H1 (cell line): Measurements from ENCODE around the gene MIA3. TPM values are rescaled to one million over a fixed set of nuclear protein-coding genes. Genes with fewer than 3 reads are reported as not detected.

Source experiments
- CTCF ChIA-PET: fragments of 300-600 bp; sonication (Branson Sonifier 250); formaldehyde crosslinking; loops from one replicate; lab custom pipeline; 2021; ENCODE audit not compliant: partially characterized antibody; lab: Charles Lee
- POLR2A ChIA-PET: fragments of 300-600 bp; sonication (Branson Sonifier 250); formaldehyde crosslinking; loops from one replicate; lab custom pipeline; 2021; ENCODE audit warnings: inconsistent platforms; ENCODE audit not compliant: partially characterized antibody; lab: Charles Lee
- DNase-seq, 2 experiments: peaks; one replicate each; pipeline versions ENCODE4 v3.0.0 to v3.0.0-alpha.2; 2010 to 2022; ENCODE audit warnings: low spot score in 2 of 2, low read depth in 1 of 2, mixed read lengths in 1 of 2
- FAIRE-seq: peaks from 2 replicates; lab custom pipeline; 2011; peaks lifted over from hg19 to GRCh38; lab: Jason Lieb, UNC
- H2AFZ ChIP-seq: 2 replicates; pipeline ENCODE4 v1.8.1; 2012; ENCODE audit warnings: low read length, inconsistent platforms
- H2AK5ac ChIP-seq: 2 replicates; pipeline ENCODE4 v1.6.1; 2013; ENCODE audit warnings: low read depth, low read length
- H2BK120ac ChIP-seq: replicated peaks from 2 replicates; pipeline ENCODE3; 2013; ENCODE audit warnings: low read depth, low read length, inconsistent platforms
- H2BK12ac ChIP-seq: 2 replicates; pipeline ENCODE4 v1.6.1; 2013; ENCODE audit warnings: low read depth, low read length
- H2BK15ac ChIP-seq: 2 replicates; pipeline ENCODE4 v1.6.1; 2013; ENCODE audit warnings: low read length
- H2BK20ac ChIP-seq: 2 replicates; pipeline ENCODE4 v1.6.1; 2013; ENCODE audit warnings: low read length
- H2BK5ac ChIP-seq: 2 replicates; pipeline ENCODE4 v1.6.1; 2013; ENCODE audit warnings: low read depth, low read length
- H3K14ac ChIP-seq: 2 replicates; pipeline ENCODE4 v1.6.1; 2013; ENCODE audit warnings: inconsistent platforms; ENCODE audit not compliant: insufficient read length
- H3K18ac ChIP-seq: 2 replicates; pipeline ENCODE4 v1.6.1; 2013; ENCODE audit warnings: low read length; ENCODE audit errors: extremely low read depth
- H3K23ac ChIP-seq: 2 replicates; pipeline ENCODE4 v1.6.1; 2013; ENCODE audit warnings: inconsistent platforms; ENCODE audit not compliant: insufficient read length
- H3K23me2 ChIP-seq: 2 replicates; pipeline ENCODE4 v1.6.1; 2013; ENCODE audit warnings: low read depth, low read length
- H3K27ac ChIP-seq: 2 replicates; pipeline ENCODE4 v1.6.1; 2011; ENCODE audit warnings: low read depth, low read length, inconsistent platforms
- H3K27me3 ChIP-seq, 4 experiments: replicated peaks in 1 of 4; 1 replicate in 1 of 4; 2 replicates in 3 of 4; pipeline versions ENCODE4 v1.6.1 to v1.8.1; 2011 to 2013; ENCODE audit warnings: low read length in 3 of 4, mild to moderate bottlenecking in 3 of 4, inconsistent platforms in 2 of 4, mixed read lengths in 2 of 4, moderate library complexity in 1 of 4; ENCODE audit not compliant: control insufficient read depth in 3 of 4, insufficient read depth in 3 of 4; ENCODE audit errors: extremely low read depth in 1 of 4
- H3K36me3 ChIP-seq, 4 experiments: 2 replicates each; pipeline versions ENCODE4 v1.6.1 to v1.8.1; 2011 to 2013; ENCODE audit warnings: mild to moderate bottlenecking in 4 of 4, low read length in 3 of 4, moderate library complexity in 2 of 4, control low read depth in 1 of 4, inconsistent platforms in 1 of 4; ENCODE audit not compliant: insufficient read depth in 4 of 4, control insufficient read depth in 2 of 4
- H3K4ac ChIP-seq: replicated peaks from 2 replicates; pipeline ENCODE3; 2013; ENCODE audit warnings: low read length, low read depth, mixed read lengths, inconsistent platforms; ENCODE audit not compliant: insufficient read length
- H3K4me1 ChIP-seq, 4 experiments: replicated peaks in 1 of 4; 1 replicate in 1 of 4; 2 replicates in 3 of 4; pipeline versions ENCODE4 v1.6.1 to v1.8.1; 2011 to 2013; ENCODE audit warnings: low read length in 3 of 4, inconsistent platforms in 2 of 4, mixed read lengths in 1 of 4; ENCODE audit not compliant: insufficient read depth in 4 of 4, control insufficient read depth in 3 of 4
- H3K4me2 ChIP-seq, 2 experiments: 2 replicates each; pipeline versions ENCODE4 v1.6.1 to v1.8.1; 2011 to 2013; ENCODE audit warnings: low read depth in 2 of 2, low read length in 2 of 2, control low read depth in 1 of 2, inconsistent platforms in 1 of 2, mild to moderate bottlenecking in 1 of 2; ENCODE audit not compliant: insufficient read depth in 1 of 2
- H3K4me3 ChIP-seq, 4 experiments: fragments of 200-600, 300-600 bp in 1 of 4; sonication (generic), shearing (Covaris generic), sonication (Bioruptor Twin) in 1 of 4; 2 replicates each; pipeline versions ENCODE4 v1.5.1 to v1.8.1; 2011 to 2016; ENCODE audit warnings: low read length in 4 of 4, low read depth in 3 of 4, control low read depth in 2 of 4, inconsistent platforms in 2 of 4, mild to moderate bottlenecking in 2 of 4, mixed read lengths in 1 of 4, moderate library complexity in 1 of 4; ENCODE audit not compliant: insufficient read depth in 2 of 4; ENCODE audit errors: extremely low read depth in 1 of 4
- H3K56ac ChIP-seq: replicated peaks from 2 replicates; pipeline ENCODE3; 2013; ENCODE audit warnings: low read depth, mild to moderate bottlenecking, mixed read lengths, low read length, inconsistent platforms; ENCODE audit not compliant: insufficient read length
- H3K79me1 ChIP-seq: 2 replicates; pipeline ENCODE4 v1.6.1; 2013; ENCODE audit warnings: low read depth, low read length, control low read depth
- H3K79me2 ChIP-seq, 2 experiments: 2 replicates each; pipeline versions ENCODE4 v1.6.1 to v1.8.1; 2012 to 2013; ENCODE audit warnings: low read length in 2 of 2, mild to moderate bottlenecking in 2 of 2, inconsistent platforms in 1 of 2; ENCODE audit not compliant: insufficient read depth in 2 of 2, control insufficient read depth in 1 of 2
- H3K9ac ChIP-seq, 4 experiments: replicated peaks in 1 of 4; 1 replicate in 1 of 4; 2 replicates in 3 of 4; pipeline versions ENCODE4 v1.6.1 to v1.8.1; 2011 to 2013; ENCODE audit warnings: low read depth in 3 of 4, low read length in 3 of 4, control low read depth in 2 of 4, mild to moderate bottlenecking in 2 of 4, moderate library complexity in 2 of 4, inconsistent platforms in 1 of 4; ENCODE audit errors: extremely low read depth in 1 of 4
- H3K9me3 ChIP-seq, 2 experiments: 2 replicates each; pipeline versions ENCODE4 v1.6.1 to v1.8.1; 2012 to 2013; ENCODE audit warnings: mild to moderate bottlenecking in 2 of 2, moderate library complexity in 2 of 2, control low read depth in 1 of 2, inconsistent platforms in 1 of 2, low read depth in 1 of 2, low read length in 1 of 2, mixed read lengths in 1 of 2; ENCODE audit not compliant: insufficient read depth in 2 of 2
- H4K20me1 ChIP-seq, 2 experiments: replicated peaks in 1 of 2; 2 replicates each; pipeline versions ENCODE3 to v1.8.1; 2011 to 2013; ENCODE audit warnings: inconsistent platforms in 2 of 2, low read length in 2 of 2, mild to moderate bottlenecking in 1 of 2; ENCODE audit not compliant: insufficient read depth in 2 of 2, control insufficient read depth in 1 of 2
- H4K5ac ChIP-seq: 2 replicates; pipeline ENCODE4 v1.6.1; 2013; ENCODE audit warnings: low read length, low read depth, mixed read lengths, inconsistent platforms; ENCODE audit not compliant: insufficient read length
- H4K8ac ChIP-seq: 2 replicates; pipeline ENCODE4 v1.8.0; 2013; ENCODE audit warnings: mild to moderate bottlenecking, moderate library complexity, low read length, inconsistent platforms; ENCODE audit not compliant: insufficient read depth; ENCODE audit errors: extremely low read depth
- H4K91ac ChIP-seq: replicated peaks from 2 replicates; pipeline ENCODE3; 2013; ENCODE audit warnings: low read length, mixed read lengths, inconsistent platforms; ENCODE audit not compliant: insufficient read length
- BACH1 ChIP-seq: IDR thresholded peaks from 2 replicates; pipeline ENCODE4 v1.6.1; 2012; ENCODE audit warnings: low read length, improper control_type of control experiment
- BRCA1 ChIP-seq: IDR thresholded peaks from 2 replicates; pipeline ENCODE4 v1.6.1; 2012; ENCODE audit warnings: low read depth, low read length, improper control_type of control experiment
- CBX5 ChIP-seq: fragments of 300-800, 300-1000 bp; sonication (generic); IDR thresholded peaks from 2 replicates; pipeline ENCODE4 v1.7.1; 2016; ENCODE audit warnings: antibody characterized with exemption, low read length, low read depth
- CBX8 ChIP-seq: fragments of 300-800, 300-1000 bp; sonication (generic); IDR thresholded peaks from 2 replicates; pipeline ENCODE4 v1.7.1; 2016; ENCODE audit warnings: low read depth, low read length, borderline replicate concordance
- CEBPB ChIP-seq: IDR thresholded peaks from 2 replicates; pipeline ENCODE4 v1.6.1; 2012; ENCODE audit warnings: low read depth, low read length
- EP300 ChIP-seq, 2 experiments: IDR thresholded peaks; 1 replicate in 1 of 2; 2 replicates in 1 of 2; pipeline ENCODE4 v1.6.1; 2011 to 2012; ENCODE audit warnings: low read depth in 2 of 2, low read length in 2 of 2, mild to moderate bottlenecking in 2 of 2, borderline replicate concordance in 1 of 2, inconsistent platforms in 1 of 2, moderate library complexity in 1 of 2
- JUN ChIP-seq: IDR thresholded peaks from 2 replicates; pipeline ENCODE4 v1.6.1; 2011; ENCODE audit warnings: low read depth, mild to moderate bottlenecking, improper control_type of control experiment, low read length
- KDM1A ChIP-seq: fragments of 200-600, 300-600 bp; sonication (generic); IDR thresholded peaks from 2 replicates; pipeline ENCODE4 v1.7.1; 2016; ENCODE audit warnings: mild to moderate bottlenecking, low read length, borderline replicate concordance
- PHF8 ChIP-seq: fragments of 200-600 bp; sonication (generic); conservative IDR thresholded peaks from 2 replicates; pipeline ENCODE4 v1.7.1; 2012; ENCODE audit warnings: low read depth, mild to moderate bottlenecking, inconsistent platforms, low read length, moderate library complexity
- RAD21 ChIP-seq, 2 experiments: IDR thresholded peaks in 1 of 2; conservative IDR thresholded peaks in 1 of 2; 2 replicates each; pipeline ENCODE4 v1.6.1; 2011; ENCODE audit warnings: low read depth in 2 of 2, low read length in 2 of 2, improper control_type of control experiment in 1 of 2, inconsistent platforms in 1 of 2, mild to moderate bottlenecking in 1 of 2, moderate library complexity in 1 of 2
- RBBP5 ChIP-seq: IDR thresholded peaks from 2 replicates; pipeline ENCODE4 v1.7.1; 2012; ENCODE audit warnings: low read depth, mild to moderate bottlenecking, inconsistent platforms, low read length, moderate library complexity, borderline replicate concordance
- SUZ12 ChIP-seq: fragments of 200-600 bp; sonication (generic); IDR thresholded peaks from 2 replicates; pipeline ENCODE4 v1.6.1; 2012; ENCODE audit warnings: mild to moderate bottlenecking, inconsistent platforms, low read length, moderate library complexity, mixed read lengths
- TAF1 ChIP-seq: IDR thresholded peaks from 2 replicates; pipeline ENCODE4 v1.6.1; 2011; ENCODE audit warnings: mild to moderate bottlenecking, low read depth, low read length
- TCF12 ChIP-seq: IDR thresholded peaks from 2 replicates; pipeline ENCODE4 v1.6.1; 2011; ENCODE audit warnings: low read depth, mild to moderate bottlenecking, low read length
- ZNF274 ChIP-seq: IDR thresholded peaks from 2 replicates; pipeline ENCODE4 v1.7.0; 2012; ENCODE audit warnings: low read length, borderline replicate concordance; ENCODE audit errors: extremely low read depth
- WGBS, 2 experiments: shearing (Covaris generic) in 1 of 2; methylation state at CpG; one replicate each; pipeline versions ENCODE4 v1.1.6 to v1.1.7; 2013 to 2015; ENCODE audit warnings: low lambda C conversion rate in 2 of 2, mixed read lengths in 2 of 2, inconsistent platforms in 1 of 2, low coverage in 1 of 2, missing lambda C conversion rate in 1 of 2; ENCODE audit not compliant: insufficient replicate concordance in 2 of 2, insufficient coverage in 1 of 2, insufficient read length in 1 of 2; ENCODE audit errors: extremely low coverage in 1 of 2, missing lambda C conversion rate in 1 of 2; 5-methylcytosine and 5-hydroxymethylcytosine counted together
- polyA plus RNA-seq, 7 experiments: library from polyadenylated mRNA; depleted of rRNA in 3 of 7; stranded (reverse) in 5 of 7; unstranded in 2 of 7; fragments of >200 nt in 5 of 7; fragments of 200-250 nt in 2 of 7; gene quantifications; 1 replicate in 5 of 7; 2 replicates in 1 of 7; 4 replicates in 1 of 7; pipeline versions ENCODE4 v1.2.1 to v1.2.3, GENCODE V29; 2011 to 2013; ENCODE audit warnings: missing spikeins in 2 of 7, mixed read lengths in 2 of 7
- total RNA-seq: library from RNA; stranded (reverse); fragmentation: NEBNext Ultra II Directional; extraction: Animal tissue kit (Norgen Biotek cat#: 25700); gene quantifications from 2 replicates; pipeline ENCODE4 v1.2.1, GENCODE V29; 2021

The MIA3 gene
- total and polyA plus RNA-seq, 2 of the 8 experiments (the other 6 are each of a cell fraction or from before 2014, with no cell fraction given), result 69.0 to 105 TPM

- no peaks in the 10 kb centered on the region for H3K27me3 ChIP-seq
- H3K18ac ChIP-seq, result no peak overlapping the region
- H3K4ac ChIP-seq, result no peak overlapping the region
- H2BK120ac ChIP-seq, result no peak overlapping the region
- peaks cover 0 to 2% of the 10 kb centered on the region in 2 experiments for H4K20me1 ChIP-seq
- no peak overlapping the region for H3K4me2 ChIP-seq
- no peak overlapping the region for H4K8ac ChIP-seq
- ChIA-PET POLR2A (no interaction called here), CTCF (no interaction called here)
- H3K14ac ChIP-seq, result no peak overlapping the region
- no peaks in the 10 kb centered on the region for H3K23me2 ChIP-seq
- H2BK12ac ChIP-seq, result no peak overlapping the region
- H3K9me3 ChIP-seq, result no peaks in the 10 kb centered on the region
- H2AFZ ChIP-seq, result no peak overlapping the region
- peaks cover 21 to 64% (median 55%) of the 10 kb centered on the region in 4 experiments for H3K36me3 ChIP-seq
- no peak overlapping the region for H2BK5ac ChIP-seq
- no peak for DNase-seq
- FAIRE-seq, result no peak
- H2BK15ac ChIP-seq, result no peak overlapping the region
- H3K56ac ChIP-seq, result no peak overlapping the region
- H3K79me1 ChIP-seq, result no peaks in the 10 kb centered on the region
- H4K91ac ChIP-seq, result no peak overlapping the region
- H2BK20ac ChIP-seq, result no peak overlapping the region
- H3K79me2 ChIP-seq, result no peaks in the 10 kb centered on the region
- no peak overlapping the region for H4K5ac ChIP-seq
- no peak overlapping the region for H3K4me3 ChIP-seq
- no peaks in the 10 kb centered on the region for H3K4me1 ChIP-seq
- no peak overlapping the region for H3K9ac ChIP-seq
- no peak overlapping the region for H2AK5ac ChIP-seq
- H3K27ac ChIP-seq, result no peak overlapping the region
- 91% methylated on average over 6 of the region's 6 CpGs; no CpG with 5 or more reads in 1 of the 2 experiments for WGBS, 2 experiments
- H3K23ac ChIP-seq, result no peak overlapping the region
- TF ChIP-seq ZNF274 (no peak), KDM1A (no peak), CBX5 (no peak), TAF1 (no peak), JUN (no peak), PHF8 (no peak), RAD21 (IDR thresholded peaks at IDR 0.05 in 1 of 2, conservative IDR thresholded peaks at IDR 0.05 in 1 of 2; ENCODE audit: low read depth in 2 of 2, low read length in 2 of 2) (no peak), CEBPB (no peak), TCF12 (no peak), CBX8 (no peak), BRCA1 (no peak), EP300 (IDR thresholded peaks at IDR 0.05; ENCODE audit: borderline replicate concordance in 1 of 2, low read depth in 2 of 2, low read length in 2 of 2) (no peak), RBBP5 (no peak), SUZ12 (no peak), BACH1 (no peak)
Measured at GRCh38 chr1:222627232-222627631, 9.3 kb downstream of the MIA3 start.
